Esophagus (tissue), 2 donors: ENCODE measurements around the gene KDM1A. TPM values are rescaled to one million over a fixed set of nuclear protein-coding genes. Genes with fewer than 3 reads are reported as not detected.

Source experiments
- polyA plus RNA-seq, 2 donors: library from polyadenylated mRNA; stranded (reverse); fragments of 200-250 nt; gene quantifications; one replicate each; pipeline ENCODE4 v1.2.3, GENCODE V29; 2013
- donor health status: healthy with polysubstance abuse.
- donor health status: Bipolar disorder and iron deficiency.

KDM1A gene
- polyA plus RNA-seq, 2 donors: 15.6 to 32.0 TPM

Other genes starting within 250 kb of the KDM1A start
- gene LACTBL1, start 46.6 kb upstream of the KDM1A start, polyA plus RNA-seq: not detected
- gene TEX46, start 3.6 kb upstream of the KDM1A start, polyA plus RNA-seq: not detected
- 1 to 10 TPM; 3.6 to 4.4 TPM for gene LUZP1, start 149.4 kb downstream of the KDM1A start, polyA plus RNA-seq
- gene HTR1D, start 198.0 kb downstream of the KDM1A start, polyA plus RNA-seq: not detected